Hepatocyte (in vitro differentiated cells): ENCODE results near the gene TAS2R9. TPM values are rescaled to one million over a fixed set of nuclear protein-coding genes. Genes with fewer than 3 reads are reported as not detected.

ENCODE experiments used
- DNase-seq: peaks from one replicate; pipeline ENCODE4 v3.0.0-alpha.2; 2016; ENCODE audit warnings: low spot score
- H2AFZ ChIP-seq: fragments of 200-600 bp; sonication (generic); 2 replicates; pipeline ENCODE4 v1.6.0; 2016; ENCODE audit warnings: antibody characterized with exemption, mild to moderate bottlenecking
- H3K27ac ChIP-seq: fragments of 200-600 bp; sonication (generic); 2 replicates; pipeline ENCODE4 v1.5.1; 2016; ENCODE audit warnings: mild to moderate bottlenecking
- H3K27me3 ChIP-seq: fragments of 200-600 bp; sonication (generic); 2 replicates; pipeline ENCODE4 v1.6.1; 2016
- H3K36me3 ChIP-seq: fragments of 200-600 bp; sonication (generic); replicated peaks from 2 replicates; pipeline ENCODE4 v1.5.1; 2016; ENCODE audit warnings: low read depth; ENCODE audit not compliant: insufficient read depth
- H3K4me1 ChIP-seq: fragments of 200-600 bp; sonication (generic); 2 replicates; pipeline ENCODE4 v1.5.1; 2016; ENCODE audit warnings: mild to moderate bottlenecking, moderate library complexity; ENCODE audit not compliant: insufficient read depth
- H3K4me2 ChIP-seq: fragments of 200-600 bp; sonication (generic); 2 replicates; pipeline ENCODE4 v1.6.0; 2016
- H3K4me3 ChIP-seq: fragments of 200-600 bp; sonication (generic); 2 replicates; pipeline ENCODE4 v1.5.1; 2016; ENCODE audit warnings: mild to moderate bottlenecking
- H3K79me2 ChIP-seq: fragments of 200-600 bp; sonication (generic); 2 replicates; pipeline ENCODE4 v1.6.0; 2017; ENCODE audit warnings: mild to moderate bottlenecking
- H3K9me2 ChIP-seq: fragments of 200-600 bp; sonication (generic); replicated peaks from 2 replicates; pipeline ENCODE4 v1.6.0; 2017; ENCODE audit warnings: mild to moderate bottlenecking; ENCODE audit not compliant: insufficient read depth
- H3K9me3 ChIP-seq: fragments of 200-600 bp; sonication (generic); 2 replicates; pipeline ENCODE4 v1.5.1; 2016; ENCODE audit warnings: low read depth, mild to moderate bottlenecking
- H4K20me1 ChIP-seq: fragments of 200-600 bp; sonication (generic); 2 replicates; pipeline ENCODE4 v1.6.0; 2016; ENCODE audit warnings: mild to moderate bottlenecking; ENCODE audit not compliant: insufficient read depth, poor library complexity, severe bottlenecking
- EZH2 ChIP-seq: fragments of 200-600 bp; sonication (generic); IDR thresholded peaks from 2 replicates; pipeline ENCODE4 v1.6.1; 2016; ENCODE audit warnings: antibody characterized with exemption, mild to moderate bottlenecking, borderline replicate concordance
- EZH2phosphoT487 ChIP-seq: fragments of 200-600 bp; sonication (generic); IDR thresholded peaks from one replicate; pipeline ENCODE4 v1.6.1; 2018; ENCODE audit warnings: antibody characterized with exemption, mild to moderate bottlenecking, low read depth, moderate library complexity; ENCODE audit not compliant: unreplicated experiment, severe bottlenecking
- WGBS: methylation state at CpG from one replicate; pipeline ENCODE4 v1.1.6; 2016; ENCODE audit warnings: low lambda C conversion rate; ENCODE audit errors: missing lambda C conversion rate; 5-methylcytosine and 5-hydroxymethylcytosine counted together
- polyA plus RNA-seq: library from polyadenylated mRNA; unstranded; fragments of >200 nt; fragmentation: Nextera tagmentation; extraction: Ambion mirVana; gene quantifications from 2 replicates; pipeline ENCODE4 v1.2.1, GENCODE V29; 2016
- total RNA-seq: library from RNA; depleted of rRNA; stranded (reverse); fragments of >200 nt; gene quantifications from 2 replicates; pipeline ENCODE4 v1.2.3, GENCODE V29; 2014
- TF ChIP-seq, protein P1 (sequence below): fragments of 200-600 bp; sonication (generic); IDR thresholded peaks from 2 replicates; pipeline ENCODE4 v1.5.1; 2016; ENCODE audit warnings: antibody characterized with exemption, mild to moderate bottlenecking; ENCODE audit not compliant: poor library complexity

Gene TAS2R9
- total and polyA plus RNA-seq, 2 experiments from 2014 or later: 0.13 TPM; not detected in 1

DNA sequence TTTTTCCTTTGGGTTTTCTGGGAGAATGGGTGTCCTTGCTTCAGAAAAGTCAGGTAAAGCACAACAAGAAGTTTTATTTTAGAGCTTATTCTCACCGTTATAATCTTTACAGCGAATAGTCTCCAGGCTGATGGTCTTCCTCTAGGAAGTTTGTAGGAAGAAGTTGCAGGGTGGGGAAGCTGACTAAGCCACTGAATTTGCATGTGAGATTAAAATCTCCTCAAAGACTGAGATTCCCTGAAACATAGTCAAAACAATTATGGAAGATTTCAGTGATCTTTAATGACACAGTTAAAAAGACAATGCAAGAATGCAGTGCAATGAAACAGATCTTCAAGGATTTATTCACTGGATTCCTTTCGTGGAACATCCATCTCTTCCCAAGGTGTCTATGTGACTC is 15.0 kb upstream of the TAS2R9 start:
- H3K9me2 ChIP-seq: no peaks in the 10 kb centered on the region
- TF ChIP-seq, protein P1, sequence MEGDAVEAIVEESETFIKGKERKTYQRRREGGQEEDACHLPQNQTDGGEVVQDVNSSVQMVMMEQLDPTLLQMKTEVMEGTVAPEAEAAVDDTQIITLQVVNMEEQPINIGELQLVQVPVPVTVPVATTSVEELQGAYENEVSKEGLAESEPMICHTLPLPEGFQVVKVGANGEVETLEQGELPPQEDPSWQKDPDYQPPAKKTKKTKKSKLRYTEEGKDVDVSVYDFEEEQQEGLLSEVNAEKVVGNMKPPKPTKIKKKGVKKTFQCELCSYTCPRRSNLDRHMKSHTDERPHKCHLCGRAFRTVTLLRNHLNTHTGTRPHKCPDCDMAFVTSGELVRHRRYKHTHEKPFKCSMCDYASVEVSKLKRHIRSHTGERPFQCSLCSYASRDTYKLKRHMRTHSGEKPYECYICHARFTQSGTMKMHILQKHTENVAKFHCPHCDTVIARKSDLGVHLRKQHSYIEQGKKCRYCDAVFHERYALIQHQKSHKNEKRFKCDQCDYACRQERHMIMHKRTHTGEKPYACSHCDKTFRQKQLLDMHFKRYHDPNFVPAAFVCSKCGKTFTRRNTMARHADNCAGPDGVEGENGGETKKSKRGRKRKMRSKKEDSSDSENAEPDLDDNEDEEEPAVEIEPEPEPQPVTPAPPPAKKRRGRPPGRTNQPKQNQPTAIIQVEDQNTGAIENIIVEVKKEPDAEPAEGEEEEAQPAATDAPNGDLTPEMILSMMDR: no peak
- TF ChIP-seq EZH2phosphoT487: no peak
- TF ChIP-seq EZH2: no peak
- H2AFZ ChIP-seq: no peak overlapping the region
- H3K79me2 ChIP-seq: no peaks in the 10 kb centered on the region
- no peaks in the 10 kb centered on the region for H3K27me3 ChIP-seq
- no peaks in the 10 kb centered on the region for H3K36me3 ChIP-seq
- H3K4me1 ChIP-seq: no peaks in the 10 kb centered on the region
- H4K20me1 ChIP-seq: no peaks in the 10 kb centered on the region
- no peak overlapping the region for H3K27ac ChIP-seq
- H3K4me3 ChIP-seq: no peak overlapping the region
- DNase-seq: no peak
- 81% methylated on average over 3 of the region's 3 CpGs for WGBS
- H3K9me3 ChIP-seq: no peaks in the 10 kb centered on the region
- H3K4me2 ChIP-seq: no peak overlapping the region

DNA sequence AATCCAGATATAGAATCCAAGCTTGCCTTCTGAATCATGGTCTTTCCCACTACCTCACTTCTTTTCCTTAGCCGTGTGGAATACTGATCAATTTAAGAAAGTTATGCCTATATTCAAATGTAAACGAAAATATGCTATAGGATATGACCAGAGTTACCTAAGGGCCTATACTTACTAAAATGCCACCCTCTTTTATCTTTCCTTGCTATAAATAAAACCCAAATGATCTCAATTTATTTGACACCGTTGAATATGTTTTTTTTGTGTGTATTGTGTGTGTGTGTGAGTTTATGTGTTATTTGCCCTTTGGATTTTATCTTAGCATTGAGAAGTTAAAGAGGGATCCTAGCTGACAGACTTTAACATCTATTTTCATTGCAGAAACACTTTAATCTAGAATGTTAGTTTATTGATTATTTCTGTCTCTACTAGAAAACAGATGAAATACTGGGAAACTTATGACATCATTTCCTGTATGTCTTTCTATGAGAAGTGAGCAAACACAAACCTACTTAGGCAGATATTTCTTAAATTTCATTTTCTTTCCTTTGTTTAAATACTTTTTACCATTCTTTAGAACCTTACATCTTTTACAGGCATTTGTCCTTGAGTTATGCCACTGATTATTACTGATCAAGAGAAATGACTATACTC is 2.0 kb upstream of the TAS2R9 start:
- TF ChIP-seq, protein P1: no peak
- TF ChIP-seq EZH2phosphoT487 (no peak), EZH2 (no peak)
- no peak overlapping the region for H3K4me3 ChIP-seq
- H2AFZ ChIP-seq: no peak overlapping the region
- H4K20me1 ChIP-seq: no peaks in the 10 kb centered on the region
- no peak overlapping the region for H3K4me2 ChIP-seq
- DNase-seq: no peak
- WGBS: 90% methylated on average over 3 of the region's 3 CpGs
- H3K36me3 ChIP-seq: no peaks in the 10 kb centered on the region
- no peak overlapping the region for H3K27ac ChIP-seq
- no peaks in the 10 kb centered on the region for H3K27me3 ChIP-seq
- no peaks in the 10 kb centered on the region for H3K4me1 ChIP-seq
- no peaks in the 10 kb centered on the region for H3K9me2 ChIP-seq
- no peaks in the 10 kb centered on the region for H3K79me2 ChIP-seq
- no peaks in the 10 kb centered on the region for H3K9me3 ChIP-seq

DNA sequence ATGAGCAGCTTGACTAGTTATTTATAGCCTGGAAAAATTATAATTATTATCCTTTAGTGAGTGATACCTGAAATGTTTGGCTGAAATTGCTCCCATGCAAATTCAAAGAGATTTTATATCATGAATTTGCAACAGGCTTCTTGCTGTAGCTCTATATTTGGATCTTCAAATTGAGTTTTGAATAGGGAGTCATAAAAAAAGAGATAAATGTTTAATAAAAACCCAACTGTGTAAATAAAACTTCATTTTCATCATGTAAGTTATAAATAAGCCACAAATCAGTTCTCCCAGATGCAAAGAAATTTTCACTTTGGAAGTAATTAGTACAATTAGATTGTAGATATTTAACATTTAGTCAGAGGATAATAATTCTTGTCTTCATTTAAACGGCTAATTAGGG is 2.8 kb downstream of the TAS2R9 start, which contains the start of gene TAS2R8:
TAS2R8 (minus strand) TSS at position 101 of the 400 bp plus-strand sequence. CDS start 306 bp downstream, outside the sequence.
- no peak for DNase-seq
- H3K27me3 ChIP-seq: no peaks in the 10 kb centered on the region
- no peak within 1 kb of the TSS for H3K27ac ChIP-seq
- H2AFZ ChIP-seq: no peak within 1 kb of the TSS
- H3K79me2 ChIP-seq: no peaks in the 10 kb centered on the region
- H3K4me2 ChIP-seq: no peak within 1 kb of the TSS
- no peaks in the 10 kb centered on the region for H3K36me3 ChIP-seq
- H3K9me2 ChIP-seq: no peaks in the 10 kb centered on the region
- H4K20me1 ChIP-seq: no peaks in the 10 kb centered on the region
- H3K4me3 ChIP-seq: no peak within 1 kb of the TSS
- no peaks in the 10 kb centered on the region for H3K4me1 ChIP-seq
- H3K9me3 ChIP-seq: no peaks in the 10 kb centered on the region
- 85% methylated on average over 1 of the region's 1 CpG for WGBS
- TF ChIP-seq EZH2phosphoT487 (no peak), EZH2 (no peak)
- TF ChIP-seq, protein P1: no peak
